Left lung (tissue), 10 donors: ENCODE data around the gene DIP2C. TPM values are rescaled to one million over a fixed set of nuclear protein-coding genes. Genes with fewer than 3 reads are reported as not detected.

ENCODE experiments used
- ATAC-seq: fragments of 200-7000 bp; cut with Tn5 transposase; one replicate; pipeline ENCODE4 v1.9.1; 2020; ENCODE audit warnings: moderate library complexity
- DNase-seq, 4 donors: peaks; one replicate each; pipeline ENCODE4 v3.0.0-alpha.2; 2013 to 2020
- H3K27ac ChIP-seq, 2 donors: fragments of 200-600 bp; sonication (generic) in 1 of 2; one replicate each; pipeline versions ENCODE4 v1.5.0 to v1.8.0; 2020 to 2021
- H3K27me3 ChIP-seq, 2 donors: fragments of 200-600 bp; sonication (generic) in 1 of 2; one replicate each; pipeline versions ENCODE4 v1.5.0 to v1.8.0; 2020 to 2021
- H3K36me3 ChIP-seq, 2 donors: fragments of 200-600 bp; sonication (generic) in 1 of 2; one replicate each; pipeline versions ENCODE4 v1.5.0 to v1.8.0; 2020 to 2021
- H3K4me1 ChIP-seq, 2 donors: fragments of 200-600 bp; one replicate each; pipeline ENCODE4 v1.8.0; 2021
- H3K4me3 ChIP-seq, 2 donors: fragments of 200-600 bp; sonication (generic) in 1 of 2; one replicate each; pipeline versions ENCODE4 v1.5.0 to v1.8.0; 2020 to 2021; ENCODE audit warnings: mild to moderate bottlenecking in 1 of 2
- H3K9me3 ChIP-seq, 2 donors: fragments of 200-600 bp; sonication (generic) in 1 of 2; one replicate each; pipeline versions ENCODE4 v1.5.0 to v1.8.0; 2020 to 2021
- intact Hi-C, 2 donors: fragments of 100-400 bp; cut with DNase I; formaldehyde crosslinking; loops; one replicate each; pipeline versions ENCODE4 v1.11.2 to v1.14.2; 2022
- polyA plus RNA-seq, 6 donors: library from polyadenylated mRNA; unstranded; fragments of 120-200 nt; gene quantifications; one replicate each; pipeline ENCODE4 v1.2.1, GENCODE V29; 2013; ENCODE audit not compliant: insufficient read length in 6 of 6
- total RNA-seq, 2 donors: library from RNA; stranded (reverse); fragmentation: NEBNext Ultra II Directional; extraction: Animal tissue kit (Norgen Biotek cat#: 25700); gene quantifications; one replicate each; pipeline ENCODE4 v1.2.1, GENCODE V29; 2021
- TF ChIP-seq, protein P1 (sequence below), 2 donors: fragments of 200-600 bp; sonication (generic) in 1 of 2; IDR thresholded peaks; one replicate each; pipeline versions ENCODE4 v1.5.0 to v1.8.0; 2021; ENCODE audit warnings: antibody characterized with exemption in 2 of 2
- donor health status: DM: no; HTN: yes; CAD: no.
- donor health status: DM: no; HTN: no; CAD: no.

The DIP2C gene
- total and polyA plus RNA-seq, 8 donors = 10.5 to 22.5 (median 19.5) TPM

DNA sequence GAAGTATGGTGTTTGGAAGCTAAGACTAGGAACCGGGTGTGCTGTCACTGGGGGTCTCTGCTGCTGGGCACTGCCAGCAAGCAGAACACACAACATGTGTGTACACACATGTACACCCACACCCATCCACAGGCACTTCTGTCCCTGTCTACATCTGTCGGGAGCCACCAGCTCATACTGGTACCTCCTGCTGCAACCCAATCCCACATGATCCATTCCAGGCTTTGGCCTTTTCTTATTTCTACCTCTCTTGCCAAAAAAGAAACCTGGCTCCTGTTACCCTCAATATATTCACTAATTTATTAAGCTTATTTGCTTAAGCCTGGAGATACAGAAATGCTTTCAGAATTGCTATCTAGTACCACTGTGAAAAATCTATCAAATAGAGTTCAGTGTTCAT is 246.0 kb downstream of the DIP2C start:
- Histone ChIP-seq H3K36me3 (no peaks in the 10 kb centered on the region), H3K27me3 (no peaks in the 10 kb centered on the region), H3K4me3 (no peak overlapping the region), H3K9me3 (no peaks in the 10 kb centered on the region), H3K4me1 (no peaks in the 10 kb centered on the region), H3K27ac (no peak overlapping the region)
- TF ChIP-seq, protein P1, sequence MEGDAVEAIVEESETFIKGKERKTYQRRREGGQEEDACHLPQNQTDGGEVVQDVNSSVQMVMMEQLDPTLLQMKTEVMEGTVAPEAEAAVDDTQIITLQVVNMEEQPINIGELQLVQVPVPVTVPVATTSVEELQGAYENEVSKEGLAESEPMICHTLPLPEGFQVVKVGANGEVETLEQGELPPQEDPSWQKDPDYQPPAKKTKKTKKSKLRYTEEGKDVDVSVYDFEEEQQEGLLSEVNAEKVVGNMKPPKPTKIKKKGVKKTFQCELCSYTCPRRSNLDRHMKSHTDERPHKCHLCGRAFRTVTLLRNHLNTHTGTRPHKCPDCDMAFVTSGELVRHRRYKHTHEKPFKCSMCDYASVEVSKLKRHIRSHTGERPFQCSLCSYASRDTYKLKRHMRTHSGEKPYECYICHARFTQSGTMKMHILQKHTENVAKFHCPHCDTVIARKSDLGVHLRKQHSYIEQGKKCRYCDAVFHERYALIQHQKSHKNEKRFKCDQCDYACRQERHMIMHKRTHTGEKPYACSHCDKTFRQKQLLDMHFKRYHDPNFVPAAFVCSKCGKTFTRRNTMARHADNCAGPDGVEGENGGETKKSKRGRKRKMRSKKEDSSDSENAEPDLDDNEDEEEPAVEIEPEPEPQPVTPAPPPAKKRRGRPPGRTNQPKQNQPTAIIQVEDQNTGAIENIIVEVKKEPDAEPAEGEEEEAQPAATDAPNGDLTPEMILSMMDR (IDR thresholded peaks at IDR 0.05) = no peak
- intact Hi-C loops = no loop called here
- ATAC-seq = no peak
- DNase-seq = no peak

DNA sequence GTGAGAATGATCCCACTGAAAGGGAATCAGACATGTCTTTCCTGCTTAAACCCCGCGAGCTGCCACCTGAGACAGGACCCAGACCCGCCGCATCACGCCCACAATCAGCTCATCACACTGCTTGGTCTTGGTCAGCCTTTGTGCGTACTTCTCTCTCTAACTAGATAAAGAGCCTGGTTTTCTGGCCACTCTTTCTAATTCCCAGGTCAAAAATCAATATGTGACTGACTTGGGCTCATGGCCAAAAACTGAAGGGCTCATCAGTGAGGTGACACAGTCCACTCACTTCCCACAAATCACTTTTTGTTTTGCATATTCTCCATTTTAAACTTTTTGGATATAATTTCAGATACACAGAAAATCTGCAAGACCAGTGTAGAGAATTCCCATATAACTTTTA is 247.3 kb downstream of the DIP2C start:
- no peak for ATAC-seq
- no peak for DNase-seq
- Histone ChIP-seq H3K27me3 (no peaks in the 10 kb centered on the region), H3K9me3 (no peaks in the 10 kb centered on the region), H3K4me1 (no peaks in the 10 kb centered on the region), H3K4me3 (no peak overlapping the region), H3K36me3 (no peaks in the 10 kb centered on the region), H3K27ac (no peak overlapping the region)
- TF ChIP-seq, protein P1 (IDR thresholded peaks at IDR 0.05) = no peak
- intact Hi-C loops = no loop called here

DNA sequence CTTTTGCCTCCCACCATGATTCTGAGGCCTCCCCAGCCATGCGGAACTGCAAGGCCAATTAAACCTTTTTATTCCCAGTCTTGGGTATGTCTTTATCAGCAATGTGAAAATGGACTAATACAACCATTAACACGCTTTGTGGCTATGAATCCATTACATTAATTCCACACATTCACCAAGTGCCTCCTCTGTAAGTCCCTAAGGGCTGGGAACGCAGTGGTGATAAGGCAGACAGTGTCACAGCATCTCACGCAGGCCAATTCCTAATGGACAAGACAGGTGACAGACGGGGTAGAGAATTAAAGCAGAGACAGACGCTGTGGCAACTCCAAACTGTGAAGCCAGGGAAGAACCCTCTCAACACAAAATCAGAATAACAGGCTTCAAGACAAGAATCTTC is 247.8 kb downstream of the DIP2C start:
- DNase-seq = no peak
- no peaks in the 10 kb centered on the region for H3K36me3 ChIP-seq
- TF ChIP-seq, protein P1 (IDR thresholded peaks at IDR 0.05) = no peak
- no peak overlapping the region for H3K27ac ChIP-seq
- intact Hi-C loops = no loop called here
- H3K4me1 ChIP-seq = no peaks in the 10 kb centered on the region
- no peak overlapping the region for H3K4me3 ChIP-seq
- H3K9me3 ChIP-seq = no peaks in the 10 kb centered on the region
- no peaks in the 10 kb centered on the region for H3K27me3 ChIP-seq
- no peak for ATAC-seq

DNA sequence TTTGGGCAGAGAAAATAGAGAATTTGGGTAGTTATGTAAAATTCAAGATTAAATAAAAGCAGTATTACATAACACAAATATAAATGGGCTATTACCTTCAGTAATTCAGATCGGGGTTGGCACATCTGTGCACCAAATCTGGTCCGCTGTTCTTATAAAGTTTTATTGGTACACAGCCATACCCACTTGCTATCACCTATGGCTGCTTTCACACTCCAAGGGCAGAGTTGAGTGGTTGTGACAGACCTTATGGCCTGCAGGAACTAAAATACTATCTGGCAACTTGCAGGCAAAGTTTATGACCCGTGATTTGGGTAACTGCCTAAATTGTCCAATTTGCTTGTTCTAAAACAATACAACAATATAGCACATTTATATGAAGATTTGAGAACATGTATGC is 249.3 kb downstream of the DIP2C start:
- DNase-seq = no peak
- intact Hi-C loops = no loop called here
- no peak for ATAC-seq
- no peaks in the 10 kb centered on the region for H3K4me1 ChIP-seq
- H3K27ac ChIP-seq = no peak overlapping the region
- H3K27me3 ChIP-seq = no peaks in the 10 kb centered on the region
- H3K36me3 ChIP-seq = no peaks in the 10 kb centered on the region
- TF ChIP-seq, protein P1 (IDR thresholded peaks at IDR 0.05) = no peak
- no peak overlapping the region for H3K4me3 ChIP-seq
- no peaks in the 10 kb centered on the region for H3K9me3 ChIP-seq

DNA sequence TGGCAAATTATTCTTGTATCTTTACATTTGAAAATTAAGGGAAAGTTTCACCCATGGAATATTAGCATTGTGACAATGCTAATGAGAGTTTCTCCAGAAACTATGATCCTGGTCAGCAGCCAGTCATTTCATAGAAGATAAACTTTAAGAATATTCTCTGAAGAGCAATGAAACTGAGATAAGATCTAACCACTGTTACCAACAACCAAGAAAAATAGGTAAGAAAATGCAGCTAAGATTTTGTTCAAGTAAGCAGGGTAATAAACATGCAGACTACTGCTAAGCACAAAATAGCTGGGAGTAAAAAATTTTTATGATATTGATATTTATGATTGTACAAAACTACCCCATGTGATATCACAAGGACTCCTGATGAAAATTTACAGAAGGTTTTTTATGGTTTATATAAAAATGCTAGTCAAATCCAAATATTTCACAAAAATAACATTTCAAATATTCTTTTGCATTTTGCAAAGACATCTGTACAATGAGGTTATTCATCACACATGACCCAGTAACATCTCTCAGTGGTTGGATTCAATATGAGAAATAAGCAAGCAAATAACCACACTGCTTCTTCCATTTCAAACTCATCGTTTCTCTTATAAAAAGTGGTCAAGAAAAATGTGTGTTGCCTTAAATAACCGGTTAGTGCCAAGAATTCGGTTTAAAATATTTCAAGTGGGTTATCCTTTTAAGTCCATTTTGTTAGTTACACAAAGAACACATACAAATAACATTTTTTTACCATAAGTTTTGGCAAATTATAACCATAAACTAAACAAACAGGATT is 251.6 kb downstream of the DIP2C start:
- Histone ChIP-seq H3K9me3 (no peaks in the 10 kb centered on the region), H3K4me1 (no peaks in the 10 kb centered on the region), H3K27me3 (no peaks in the 10 kb centered on the region), H3K4me3 (no peak overlapping the region), H3K27ac (no peak overlapping the region), H3K36me3 (no peaks in the 10 kb centered on the region)
- intact Hi-C loops = no loop called here
- DNase-seq = no peak
- no peak for ATAC-seq
- TF ChIP-seq, protein P1 (IDR thresholded peaks at IDR 0.05) = no peak
